Measurements from ENCODE around the gene GPD1L.

Gene GPD1L

GRCh38 chr3:32110233-32110760 lies 3.9 kb downstream of the GPD1L start:
- Histone ChIP-seq H3K9me2 (ENCODE audit: low read depth, low read length) (no peaks in the 10 kb centered on the region), H3K9me3 (ENCODE audit: low read length) (no peaks in the 10 kb centered on the region), H3K4me2 (ENCODE audit: low read length) (no peak overlapping the region), H3K27ac (ENCODE audit: low read depth, low read length, poor library complexity, severe bottlenecking) (no peak overlapping the region), H3K9ac (ENCODE audit: low read length) (no peak overlapping the region), H3K79me2 (ENCODE audit: insufficient read depth, low read length) (peaks cover 10% of the 10 kb centered on the region), H3F3A (ENCODE audit: insufficient read depth, low read length) (no peaks in the 10 kb centered on the region), H3K36me3 (ENCODE audit: insufficient read depth, low read length) (peaks cover 5% of the 10 kb centered on the region; the same call in 1 of the 2 replicates), H3K4me1 (ENCODE audit: insufficient read depth, low read length, severe bottlenecking) (peaks cover 21% of the 10 kb centered on the region), H3K27me3 (ENCODE audit: insufficient read depth, low read length) (no peaks in the 10 kb centered on the region), H4K20me1 (ENCODE audit: insufficient read depth, low read length) (no peaks in the 10 kb centered on the region), H2AFZ (ENCODE audit: low read length) (no peak overlapping the region), H3K4me3 (ENCODE audit: low read depth, low read length, poor library complexity, severe bottlenecking) (no peak overlapping the region)
- TF ChIP-seq EZH2 (IDR thresholded peaks at IDR 0.05; ENCODE audit: borderline replicate concordance, low read length) (no peak), CTCF (IDR thresholded peaks at IDR 0.05; ENCODE audit: low read length) (no peak)

- no peaks in the 10 kb centered on the region for H3K9me2 ChIP-seq (ENCODE audit: low read depth, low read length)
- H3F3A ChIP-seq (ENCODE audit: insufficient read depth, low read length) = no peaks in the 10 kb centered on the region
- no peaks in the 10 kb centered on the region for H3K9me3 ChIP-seq (ENCODE audit: low read length)
- no peak overlapping the region for H3K27ac ChIP-seq (ENCODE audit: low read depth, low read length, poor library complexity, severe bottlenecking)
- H3K27me3 ChIP-seq (ENCODE audit: insufficient read depth, low read length) = no peaks in the 10 kb centered on the region
- no peak overlapping the region for H2AFZ ChIP-seq (ENCODE audit: low read length)
- no peaks in the 10 kb centered on the region for H4K20me1 ChIP-seq (ENCODE audit: insufficient read depth, low read length)
- H3K36me3 ChIP-seq (ENCODE audit: insufficient read depth, low read length) = peaks cover 5% of the 10 kb centered on the region; the same call in 1 of the 2 replicates
- TF ChIP-seq CTCF (IDR thresholded peaks at IDR 0.05; ENCODE audit: low read length) (no peak), EZH2 (IDR thresholded peaks at IDR 0.05; ENCODE audit: borderline replicate concordance, low read length) (no peak)
- H3K4me1 ChIP-seq (ENCODE audit: insufficient read depth, low read length, severe bottlenecking) = peaks cover 13% of the 10 kb centered on the region
- no peak overlapping the region for H3K9ac ChIP-seq (ENCODE audit: low read length)
- no peak overlapping the region for H3K4me3 ChIP-seq (ENCODE audit: low read depth, low read length, poor library complexity, severe bottlenecking)
- H3K79me2 ChIP-seq (ENCODE audit: insufficient read depth, low read length) = peaks cover 12% of the 10 kb centered on the region
- no peak overlapping the region for H3K4me2 ChIP-seq (ENCODE audit: low read length)
Measured at GRCh38 chr3:32111560-32111959, 5.1 kb downstream of the GPD1L start.

- H3K4me3 ChIP-seq (ENCODE audit: low read depth, low read length, poor library complexity, severe bottlenecking) = no peak overlapping the region
- no peaks in the 10 kb centered on the region for H3K9me2 ChIP-seq (ENCODE audit: low read depth, low read length)
- no peaks in the 10 kb centered on the region for H4K20me1 ChIP-seq (ENCODE audit: insufficient read depth, low read length)
- no peak overlapping the region for H3K27ac ChIP-seq (ENCODE audit: low read depth, low read length, poor library complexity, severe bottlenecking)
- peaks cover 13% of the 10 kb centered on the region; the same call in 1 of the 2 replicates for H3K79me2 ChIP-seq (ENCODE audit: insufficient read depth, low read length)
- H3K9me3 ChIP-seq (ENCODE audit: low read length) = no peaks in the 10 kb centered on the region
- no peak for TF ChIP-seq CTCF (IDR thresholded peaks at IDR 0.05; ENCODE audit: low read length)
- TF ChIP-seq EZH2 (IDR thresholded peaks at IDR 0.05; ENCODE audit: borderline replicate concordance, low read length) = no peak
- no peak overlapping the region for H3K9ac ChIP-seq (ENCODE audit: low read length)
- no peaks in the 10 kb centered on the region for H3F3A ChIP-seq (ENCODE audit: insufficient read depth, low read length)
- H3K27me3 ChIP-seq (ENCODE audit: insufficient read depth, low read length) = no peaks in the 10 kb centered on the region
- peaks cover 5% of the 10 kb centered on the region; the same call in 1 of the 2 replicates for H3K36me3 ChIP-seq (ENCODE audit: insufficient read depth, low read length)
- no peaks in the 10 kb centered on the region for H3K4me1 ChIP-seq (ENCODE audit: insufficient read depth, low read length, severe bottlenecking)
- no peak overlapping the region for H3K4me2 ChIP-seq (ENCODE audit: low read length)
- H2AFZ ChIP-seq (ENCODE audit: low read length) = no peak overlapping the region
Measured at GRCh38 chr3:32113566-32113965, 7.1 kb downstream of the GPD1L start.

All from OCI-LY1 (cell line).